Testis (tissue), 3 donors: ENCODE data around the gene C1QTNF7. TPM values are rescaled to one million over a fixed set of nuclear protein-coding genes. Genes with fewer than 3 reads are reported as not detected.
A peak's percentile ranks its signal among the peaks of the same experiment; 100 is the strongest.

Source experiments
- DNase-seq: peaks from one replicate; pipeline ENCODE4 v3.0.0-alpha.2; 2019
- H3K27ac ChIP-seq, 2 donors: fragments of 200-600 bp; sonication (generic); one replicate each; pipeline ENCODE4 v1.5.1; 2019
- H3K27me3 ChIP-seq: fragments of 200-600 bp; sonication (generic); one replicate; pipeline ENCODE4 v1.5.1; 2019
- H3K36me3 ChIP-seq: fragments of 200-600 bp; sonication (generic); one replicate; pipeline ENCODE4 v1.5.1; 2017; ENCODE audit warnings: low read depth; ENCODE audit errors: missing control alignments
- H3K4me1 ChIP-seq: fragments of 200-600 bp; sonication (generic); one replicate; pipeline ENCODE4 v1.5.1; 2019
- H3K4me3 ChIP-seq, 2 donors: fragments of 200-600 bp; sonication (generic); one replicate each; pipeline ENCODE4 v1.5.1; 2017 to 2019
- H3K9me3 ChIP-seq: fragments of 200-600 bp; sonication (generic); one replicate; pipeline ENCODE4 v1.5.1; 2017
- CTCF ChIP-seq, 3 experiments: fragments of 450-650 bp in 2 of 3; fragments of 200-600 bp in 1 of 3; sonication (generic) in 1 of 3; IDR thresholded peaks; one replicate each; pipeline ENCODE4 v1.5.1; 2016 to 2019; ENCODE audit warnings: antibody characterized with exemption in 3 of 3, mild to moderate bottlenecking in 2 of 3, moderate library complexity in 1 of 3
- POLR2A ChIP-seq: fragments of 450-650 bp; IDR thresholded peaks from one replicate; pipeline ENCODE4 v1.6.1; 2017; ENCODE audit warnings: antibody characterized with exemption, mild to moderate bottlenecking, moderate library complexity
- WGBS, 2 donors: methylation state at CpG; one replicate each; pipeline ENCODE4 v1.1.5; 2018; 5-methylcytosine and 5-hydroxymethylcytosine counted together
- intact Hi-C: fragments of 100-400 bp; cut with DNase I; formaldehyde crosslinking; loops from one replicate; pipeline ENCODE4 v1.15.1; 2023; ENCODE audit warnings: low total_unique reads
- polyA plus RNA-seq: library from polyadenylated mRNA; stranded (reverse); fragments of 350-450 nt; fragmentation: Illumina TruSeq; extraction: RNeasy Lipid Tissue Mini Kit (QIAGEN cat#74804); gene quantifications from one replicate; pipeline ENCODE4 v1.2.3, GENCODE V29; 2014; ENCODE audit warnings: low read depth, low replicate concordance; ENCODE audit not compliant: insufficient read depth
- total RNA-seq, 2 donors: library from RNA; depleted of rRNA; stranded (reverse); fragments of >200 nt; gene quantifications; one replicate each; pipeline ENCODE4 v1.2.3, GENCODE V29; 2016

The C1QTNF7 gene
- total and polyA plus RNA-seq, 3 donors from 2014 or later = 1.7 to 8.1 (median 5.1) TPM

- Histone ChIP-seq H3K9me3 (no peaks in the 10 kb centered on the region), H3K4me3 (no peak overlapping the region), H3K27me3 (no peaks in the 10 kb centered on the region), H3K36me3 (no peaks in the 10 kb centered on the region), H3K4me1 (peaks cover 3% of the 10 kb centered on the region), H3K27ac (no peak overlapping the region)
- intact Hi-C loops = no loop called here
- DNase-seq = no peak
- 73 to 83% methylated on average over 2 of the region's 2 CpGs for WGBS, 2 donors
- no peak for TF ChIP-seq POLR2A
- no peak for TF ChIP-seq CTCF (IDR thresholded peaks at IDR 0.05)
These were observed 6.3 kb downstream of the C1QTNF7 start for GRCh38 chr4:15434091-15434490.

GRCh38 chr4:15434676-15435075 lies 6.8 kb downstream of the C1QTNF7 start:
- Histone ChIP-seq H3K9me3 (no peaks in the 10 kb centered on the region), H3K4me3 (no peak overlapping the region), H3K27me3 (no peaks in the 10 kb centered on the region), H3K36me3 (no peaks in the 10 kb centered on the region), H3K27ac (no peak overlapping the region), H3K4me1 (peaks cover 3% of the 10 kb centered on the region)
- 97 to 100% methylated on average over 2 of the region's 2 CpGs for WGBS, 2 donors
- intact Hi-C loops = no loop called here
- no peak for TF ChIP-seq CTCF (IDR thresholded peaks at IDR 0.05)
- TF ChIP-seq POLR2A = no peak
- DNase-seq = no peak

- peaks cover 3% of the 10 kb centered on the region for H3K4me1 ChIP-seq
- H3K36me3 ChIP-seq = no peaks in the 10 kb centered on the region
- no peak overlapping the region for H3K4me3 ChIP-seq
- H3K27me3 ChIP-seq = no peaks in the 10 kb centered on the region
- 23 to 30% methylated on average over 2 of the region's 2 CpGs for WGBS, 2 donors
- no peaks in the 10 kb centered on the region for H3K9me3 ChIP-seq
- DNase-seq = peak; percentile 46
- TF ChIP-seq CTCF (IDR thresholded peaks at IDR 0.05) (no peak), POLR2A (no peak)
- no peak overlapping the region for H3K27ac ChIP-seq
- intact Hi-C loops = no loop called here
These were observed 8.7 kb downstream of the C1QTNF7 start for GRCh38 chr4:15436513-15436912.

GRCh38 chr4:15438939-15439524 lies 11.2 kb downstream of the C1QTNF7 start:
- DNase-seq = no peak
- Histone ChIP-seq H3K4me3 (no peak overlapping the region), H3K36me3 (no peaks in the 10 kb centered on the region), H3K9me3 (no peaks in the 10 kb centered on the region), H3K27me3 (no peaks in the 10 kb centered on the region), H3K4me1 (peaks cover 3% of the 10 kb centered on the region), H3K27ac (no peak overlapping the region)
- WGBS, 2 donors = 82 to 85% methylated on average over 2 of the region's 2 CpGs
- no peak for TF ChIP-seq POLR2A
- TF ChIP-seq CTCF (IDR thresholded peaks at IDR 0.05) = no peak
- intact Hi-C loops = no loop called here
